NOMO-1 (cell line): ENCODE data around the gene AOPEP.

Experiments used
- DNase-seq, 2 experiments: peaks; one replicate each; lab custom pipeline; 2025; ENCODE audit not compliant: unreplicated experiment in 2 of 2; lab: John Stamatoyannopoulos, UW

AOPEP gene

DNA sequence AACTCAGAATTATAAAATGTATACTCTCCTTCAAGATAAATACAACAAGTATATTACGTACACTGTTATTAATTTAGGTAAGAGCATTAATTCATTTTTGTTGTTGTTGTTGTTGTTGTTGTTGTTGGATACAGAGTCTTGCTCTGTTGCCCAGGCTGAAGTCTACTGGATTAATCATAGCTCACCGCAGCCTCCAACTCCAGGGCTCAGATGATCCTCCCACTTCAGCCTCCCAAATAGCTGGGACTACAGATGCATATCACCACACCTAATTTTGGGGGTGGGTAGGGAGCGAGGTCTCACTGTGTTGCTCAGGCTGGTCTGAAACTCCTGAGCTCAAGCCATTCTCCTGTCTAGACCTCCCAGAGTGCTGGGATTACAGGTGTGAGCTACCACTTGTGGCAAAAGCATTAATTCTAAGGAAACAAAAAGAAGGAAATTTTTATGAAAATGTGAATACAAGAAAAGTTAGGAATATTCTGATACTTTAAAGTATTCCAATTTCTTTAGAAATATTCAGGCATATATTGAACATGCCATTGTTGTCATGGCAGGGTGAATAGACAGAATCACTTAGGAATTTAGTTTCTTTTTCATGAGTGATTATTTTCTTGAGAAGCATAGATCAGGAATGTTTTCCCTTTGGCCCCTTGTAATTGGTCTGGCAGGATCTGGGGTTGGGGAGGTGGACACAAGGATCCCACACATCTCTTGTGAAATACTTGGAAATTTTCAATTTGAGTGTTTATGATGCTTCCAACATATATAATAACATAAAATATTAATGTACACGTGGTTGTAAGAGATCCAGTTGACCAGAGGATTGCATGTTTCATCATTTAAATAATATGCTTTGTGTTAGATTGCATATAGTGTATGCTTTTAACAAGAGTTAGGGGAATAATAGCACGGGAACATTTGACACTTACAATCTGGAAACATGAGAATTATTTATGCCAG is 327.4 kb downstream of the AOPEP start:
- DNase-seq, result no peak

DNA sequence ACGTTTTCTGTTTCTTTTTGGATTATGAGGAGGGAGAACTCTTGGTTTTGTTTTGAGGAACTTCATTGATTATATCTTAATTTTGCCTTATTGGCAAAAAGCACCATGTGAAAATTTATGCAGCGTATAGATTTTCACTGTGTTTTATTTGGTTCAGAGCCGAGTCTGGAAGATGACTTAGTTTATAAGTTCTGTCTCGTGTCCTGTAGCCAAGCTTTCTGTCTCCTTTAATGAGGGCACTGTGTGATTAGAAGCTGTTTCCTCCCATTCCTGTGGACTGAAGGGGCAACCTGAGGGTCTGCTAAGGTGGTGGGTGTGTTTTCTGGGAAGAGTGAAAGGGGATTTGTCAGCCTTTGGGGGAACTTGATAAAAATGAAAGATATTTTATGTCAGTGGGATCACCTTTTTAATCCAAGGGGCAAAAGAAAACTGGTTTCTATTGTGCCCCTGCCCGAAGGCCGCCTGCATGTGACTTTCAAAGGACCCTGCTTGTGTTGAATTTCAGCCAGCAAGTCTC is 328.9 kb downstream of the AOPEP start:
- DNase-seq, result no peak

- DNase-seq, result no peak
Observed at GRCh38 chr9:95055851-95056551, 329.5 kb downstream of the AOPEP start.

DNA sequence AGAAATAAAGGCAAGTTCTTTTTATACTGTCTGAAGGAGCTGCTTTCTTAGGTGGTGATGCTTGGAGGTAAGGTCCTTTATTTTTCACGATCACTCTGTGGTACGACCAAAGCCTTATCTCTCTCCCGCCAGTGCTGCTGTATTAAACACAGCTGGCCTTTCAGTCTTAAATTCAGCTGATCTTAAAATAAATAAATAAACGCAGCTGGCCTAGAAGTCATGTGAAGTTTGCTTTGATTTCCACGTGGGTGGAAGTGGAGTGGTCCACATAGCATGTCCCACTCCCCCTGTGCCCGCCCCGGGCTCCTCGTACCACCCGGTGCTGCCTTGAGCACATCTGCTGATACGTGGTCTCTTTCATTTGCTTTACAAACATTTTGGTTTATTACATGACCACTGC is 330.6 kb downstream of the AOPEP start:
- no peak for DNase-seq

- DNase-seq, result no peak
Observed at GRCh38 chr9:95058121-95058785, 331.8 kb downstream of the AOPEP start.

GRCh38 chr9:95058795-95059386 is 332.4 kb downstream of the AOPEP start:
- DNase-seq, result no peak

DNA sequence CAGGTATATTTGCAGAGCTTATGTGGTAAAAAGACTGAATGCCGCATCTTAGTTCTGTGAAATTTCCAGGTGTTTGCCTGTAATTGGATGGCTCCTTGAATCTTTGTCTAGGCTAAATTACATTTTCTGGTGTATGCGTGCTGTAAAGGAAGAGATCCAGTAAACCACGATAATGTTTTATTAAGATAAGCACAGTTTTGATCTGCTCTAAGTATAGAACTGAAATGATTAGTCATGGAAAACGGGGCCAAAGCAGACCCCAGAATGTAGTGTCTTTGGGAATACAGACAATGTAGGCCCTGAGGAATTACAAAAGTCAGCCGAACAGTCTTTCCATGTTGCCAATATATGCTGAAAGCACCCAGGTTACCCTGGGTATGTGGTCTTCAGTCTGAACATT is 333.7 kb downstream of the AOPEP start:
- no peak for DNase-seq

DNA sequence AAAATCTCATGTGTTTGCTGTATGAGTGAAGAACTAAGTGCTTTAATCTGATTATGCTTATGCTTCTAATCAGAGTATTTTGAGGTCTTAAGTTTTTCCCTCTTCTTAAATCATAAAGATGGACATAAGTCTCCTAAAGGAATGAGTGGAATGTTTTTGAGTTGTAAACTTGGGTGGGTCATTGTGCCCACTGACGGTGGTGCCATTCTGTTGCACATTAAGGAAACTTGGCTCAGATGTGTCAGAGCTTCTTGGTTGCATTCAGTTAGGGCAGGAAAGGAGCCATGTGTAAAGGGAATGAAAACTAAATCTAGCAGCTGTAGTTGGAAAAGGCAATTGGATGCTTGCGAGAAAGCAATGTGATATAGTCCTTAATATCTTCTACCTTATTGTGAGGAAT is 334.4 kb downstream of the AOPEP start:
- DNase-seq, result no peak

DNA sequence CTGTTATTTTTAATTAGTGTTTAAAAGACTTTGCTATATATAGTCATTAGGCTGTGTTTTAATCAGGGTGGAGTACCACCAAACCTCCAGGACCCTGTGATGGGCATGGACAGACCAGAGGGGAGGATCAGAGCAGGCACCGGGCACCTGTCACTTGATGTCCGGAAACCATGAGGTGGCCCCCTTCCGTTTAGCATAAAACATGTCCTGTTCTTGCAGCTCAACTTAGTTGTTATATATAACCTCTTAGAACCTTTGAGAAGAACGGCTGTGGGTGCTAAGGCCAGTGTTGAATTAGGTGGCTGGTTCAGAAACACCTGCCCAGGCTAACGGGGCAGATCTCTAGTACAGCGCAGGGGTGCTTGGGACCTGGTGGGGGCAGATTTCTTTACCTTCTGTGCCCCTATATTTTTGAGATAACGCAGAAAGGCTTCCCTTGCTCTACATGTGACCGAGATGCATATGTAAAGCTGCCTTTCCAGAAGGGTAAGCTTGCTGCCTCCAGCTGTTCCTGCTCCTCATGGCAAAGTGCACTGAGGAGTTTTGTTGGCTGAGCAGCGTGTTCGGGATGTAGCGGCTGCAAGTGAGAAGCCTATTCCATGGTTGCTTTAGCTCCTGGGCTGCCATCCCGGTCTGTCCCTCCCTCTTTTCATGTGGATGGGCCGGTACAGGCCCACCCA is 335.6 kb downstream of the AOPEP start:
- DNase-seq, result no peak

- DNase-seq, result no peak
Observed at GRCh38 chr9:95062596-95063065, 336.1 kb downstream of the AOPEP start.

- DNase-seq, result no peak
Observed at GRCh38 chr9:95063300-95063699, 336.8 kb downstream of the AOPEP start.

GRCh38 chr9:95065224-95065623 is 338.7 kb downstream of the AOPEP start:
- no peak for DNase-seq

GRCh38 chr9:95067057-95067456 is 340.6 kb downstream of the AOPEP start:
- no peak for DNase-seq

GRCh38 chr9:95067897-95068296 is 341.4 kb downstream of the AOPEP start:
- no peak for DNase-seq

GRCh38 chr9:95070549-95071021 is 344.1 kb downstream of the AOPEP start:
- DNase-seq, result no peak

- DNase-seq, result no peak
Observed at GRCh38 chr9:95071450-95071849, 345.0 kb downstream of the AOPEP start.

DNA sequence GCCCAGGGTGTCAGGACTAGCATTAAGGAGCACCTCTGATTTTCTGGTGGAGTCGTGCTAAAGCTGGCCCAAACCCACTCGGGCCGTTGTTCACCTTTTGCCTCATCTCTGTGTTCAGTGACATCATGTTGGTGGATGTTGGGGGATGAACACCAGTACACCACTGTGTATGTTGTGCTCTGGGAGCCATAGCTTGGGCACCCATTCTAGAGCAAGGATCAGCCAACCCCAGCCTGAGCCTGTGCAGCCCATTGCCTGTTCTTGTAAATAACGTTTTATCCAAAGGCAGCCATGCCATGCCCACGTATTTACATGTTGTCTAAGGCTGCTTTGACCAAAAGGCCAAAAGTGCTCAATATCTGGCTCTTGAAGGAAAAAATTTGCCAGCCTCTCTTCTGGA is 345.4 kb downstream of the AOPEP start:
- DNase-seq, result no peak

GRCh38 chr9:95073042-95073607 is 346.6 kb downstream of the AOPEP start:
- DNase-seq, result no peak

DNA sequence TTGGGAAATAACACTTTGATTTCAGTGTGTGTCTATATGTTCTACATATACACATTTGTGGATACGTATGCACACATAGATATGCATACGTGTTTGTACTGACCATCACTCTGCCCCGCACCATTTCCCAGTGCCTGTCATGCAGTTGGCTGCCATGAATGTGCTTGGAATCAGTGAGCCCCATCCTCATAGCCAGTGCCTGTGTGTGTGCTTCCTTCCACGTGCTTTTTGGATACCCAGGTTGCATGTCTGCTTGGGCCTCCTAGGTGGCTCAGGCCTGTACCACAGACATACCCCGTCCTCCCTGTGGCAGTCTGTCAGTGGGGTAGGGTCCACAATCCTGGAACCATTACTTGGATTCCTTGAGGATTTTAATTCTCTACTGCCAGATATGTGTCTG is 347.4 kb downstream of the AOPEP start:
- DNase-seq, result no peak

DNA sequence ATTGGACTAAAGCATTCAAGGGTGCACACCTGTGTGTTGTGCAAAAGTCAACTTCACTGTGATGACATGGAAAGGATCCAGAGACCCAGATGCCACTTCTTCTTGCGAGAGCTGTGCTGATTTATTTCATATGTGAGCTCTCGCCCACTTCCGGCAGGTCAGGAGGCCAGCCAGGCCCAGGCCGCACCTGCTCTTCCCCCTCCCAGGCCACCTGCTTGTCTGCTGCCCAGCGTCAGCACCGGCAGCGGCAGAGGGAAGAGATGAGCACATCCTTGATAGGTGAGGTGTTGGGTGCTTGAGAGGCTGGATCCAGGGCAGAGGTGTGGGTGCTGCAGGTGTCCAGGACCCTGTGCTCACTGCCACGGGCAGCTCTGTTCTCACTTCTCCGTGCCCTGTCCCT is 348.1 kb downstream of the AOPEP start:
- no peak for DNase-seq
